ENCODE data around the gene HNRNPM.

- TF ChIP-seq POLR2AphosphoS5 (IDR thresholded peaks at IDR 0.05) (no peak), CTCF (IDR thresholded peaks at IDR 0.05) (no peak)
Observed at GRCh38 chr19:8468761-8469373, 24.1 kb downstream of the HNRNPM start.

Data from esophagus muscularis mucosa (tissue), 3 donors.